Spleen (tissue), 7 donors: ENCODE data around the gene MTMR10.

Experiments used
- POLR2A ChIP-seq, 3 donors: fragments of 450-650 bp; IDR thresholded peaks; one replicate each; pipeline ENCODE4 v1.5.1; 2017; ENCODE audit warnings: antibody characterized with exemption in 3 of 3, mild to moderate bottlenecking in 1 of 3
- TF ChIP-seq, protein P1 (sequence below), 11 experiments: fragments of 200-600 bp in 7 of 11; fragments of 450-650 bp in 4 of 11; sonication (generic) in 4 of 11; IDR thresholded peaks in 8 of 11; conservative IDR thresholded peaks in 3 of 11; 1 replicate in 7 of 11; 2 replicates in 4 of 11; pipeline versions ENCODE4 v1.4.0 to v1.8.0; 2016 to 2021; ENCODE audit warnings: antibody characterized with exemption in 11 of 11, inconsistent platforms in 4 of 11, mild to moderate bottlenecking in 1 of 11
- donor health status: DM: no; HTN: no; CAD: no; lungs with moderate emphysema.
- donor health status: DM: no; HTN: no; CAD: no.
- donor health status: DM: no; HTN: no; CAD: no.

DNA sequence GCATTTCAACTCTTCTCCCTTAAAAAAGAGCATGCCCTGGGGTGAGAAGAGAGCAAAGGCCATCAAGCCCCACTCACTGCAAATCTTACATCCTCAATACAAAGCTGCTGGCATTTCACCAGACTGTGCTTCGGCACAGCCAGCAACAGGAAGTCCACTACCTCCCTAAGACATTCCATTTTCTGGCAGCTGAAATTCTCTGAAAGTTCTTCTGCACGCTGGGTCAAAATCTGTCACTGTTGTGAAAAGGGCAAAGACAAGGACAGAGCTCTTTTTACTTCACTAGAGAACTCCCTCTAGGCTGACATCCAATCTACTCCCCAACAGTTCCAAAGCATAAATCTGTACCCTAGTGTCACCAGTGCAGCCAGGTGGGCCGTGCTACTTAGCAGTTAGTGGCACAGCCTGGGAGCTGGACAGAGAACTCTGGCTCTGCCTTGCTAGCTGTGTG lies 6.3 kb downstream of the MTMR10 start:
- TF ChIP-seq, protein P1, sequence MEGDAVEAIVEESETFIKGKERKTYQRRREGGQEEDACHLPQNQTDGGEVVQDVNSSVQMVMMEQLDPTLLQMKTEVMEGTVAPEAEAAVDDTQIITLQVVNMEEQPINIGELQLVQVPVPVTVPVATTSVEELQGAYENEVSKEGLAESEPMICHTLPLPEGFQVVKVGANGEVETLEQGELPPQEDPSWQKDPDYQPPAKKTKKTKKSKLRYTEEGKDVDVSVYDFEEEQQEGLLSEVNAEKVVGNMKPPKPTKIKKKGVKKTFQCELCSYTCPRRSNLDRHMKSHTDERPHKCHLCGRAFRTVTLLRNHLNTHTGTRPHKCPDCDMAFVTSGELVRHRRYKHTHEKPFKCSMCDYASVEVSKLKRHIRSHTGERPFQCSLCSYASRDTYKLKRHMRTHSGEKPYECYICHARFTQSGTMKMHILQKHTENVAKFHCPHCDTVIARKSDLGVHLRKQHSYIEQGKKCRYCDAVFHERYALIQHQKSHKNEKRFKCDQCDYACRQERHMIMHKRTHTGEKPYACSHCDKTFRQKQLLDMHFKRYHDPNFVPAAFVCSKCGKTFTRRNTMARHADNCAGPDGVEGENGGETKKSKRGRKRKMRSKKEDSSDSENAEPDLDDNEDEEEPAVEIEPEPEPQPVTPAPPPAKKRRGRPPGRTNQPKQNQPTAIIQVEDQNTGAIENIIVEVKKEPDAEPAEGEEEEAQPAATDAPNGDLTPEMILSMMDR (IDR thresholded peaks at IDR 0.05 in 8 of 11, conservative IDR thresholded peaks at IDR 0.05 in 3 of 11), result no peak
- TF ChIP-seq POLR2A (IDR thresholded peaks at IDR 0.05), result no peak
